ENCODE data around the gene FGF1. TPM values are rescaled to one million over a fixed set of nuclear protein-coding genes. Genes with fewer than 3 reads are reported as not detected.

The FGF1 gene
- polyA plus RNA-seq, 4 donors = 0.27 to 2.8 (median 0.65) TPM; not detected in 1

DNA sequence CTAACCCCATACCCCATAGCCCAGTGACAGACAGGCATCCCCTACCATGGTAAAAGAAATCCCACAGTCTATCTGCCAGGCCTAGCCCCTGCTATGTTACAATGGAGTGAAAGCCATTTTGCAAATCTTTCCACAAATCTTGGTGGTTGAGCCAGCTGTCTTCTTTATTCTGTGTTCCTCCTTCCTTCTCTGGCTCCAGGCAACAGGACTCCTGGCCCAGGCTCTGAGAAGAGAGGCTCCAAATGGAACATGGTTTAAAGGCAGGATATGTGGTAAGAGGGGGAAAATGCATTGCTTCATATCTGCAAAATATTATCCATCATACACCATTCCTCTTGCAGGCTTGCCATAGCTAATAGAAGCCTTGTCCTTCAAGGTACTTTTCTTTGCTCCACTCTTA is 25.2 kb downstream of the FGF1 start:
- Histone ChIP-seq H3K4me3 (ENCODE audit: low read depth in 1 of 3, low read length in 3 of 3) (no peak overlapping the region), H3K27ac (ENCODE audit: low read depth in 1 of 3, low read length in 2 of 3) (no peak overlapping the region), H3K27me3 (ENCODE audit: control insufficient read depth in 3 of 3, insufficient read depth in 3 of 3, low read length in 3 of 3) (no peaks in the 10 kb centered on the region), H3K36me3 (ENCODE audit: control insufficient read depth in 3 of 3, insufficient read depth in 2 of 3, low read depth in 1 of 3, low read length in 3 of 3) (no peaks in the 10 kb centered on the region), H3K4me1 (ENCODE audit: control insufficient read depth in 3 of 3, insufficient read depth in 2 of 3, low read depth in 1 of 3, low read length in 2 of 3) (peaks cover 0 to 10% (median 0%) of the 10 kb centered on the region in 3 donors), H3K9me3 (ENCODE audit: control insufficient read depth in 2 of 2, insufficient read depth in 1 of 2, low read depth in 1 of 2, low read length in 1 of 2) (peaks cover 0 to 3% of the 10 kb centered on the region in 2 donors)
- DNase-seq (no peak), FAIRE-seq (no peak)

DNA sequence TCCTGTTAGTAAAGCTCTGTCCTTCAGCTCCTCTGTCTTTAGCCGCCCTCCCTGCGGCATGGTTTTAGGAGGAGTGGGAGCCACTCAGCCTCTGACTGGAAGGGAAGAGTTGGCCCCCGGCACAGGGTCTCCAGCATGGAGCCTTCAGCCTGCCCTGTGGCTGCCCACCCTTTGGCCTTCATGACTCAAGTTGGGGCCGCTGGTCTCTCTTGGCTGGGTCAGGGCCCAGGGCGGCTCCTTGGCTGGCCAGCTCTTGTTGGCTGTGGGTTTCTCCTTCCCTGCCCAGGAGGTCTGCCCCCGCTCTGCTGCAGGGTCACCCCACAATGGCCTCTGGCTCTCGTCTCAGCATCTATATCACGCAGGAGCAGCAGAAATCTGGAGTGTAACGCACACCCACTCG is 25.7 kb downstream of the FGF1 start:
- DNase-seq (no peak), FAIRE-seq (no peak)
- 88 to 94% (median 89%) methylated on average over 10 of the region's 10 CpGs for WGBS, 3 donors
- no peak overlapping the region for H3K4me3 ChIP-seq (ENCODE audit: low read depth in 1 of 3, low read length in 3 of 3)
- H3K27me3 ChIP-seq (ENCODE audit: control insufficient read depth in 3 of 3, insufficient read depth in 3 of 3, low read length in 3 of 3) = peaks cover 0 to 1% (median 0%) of the 10 kb centered on the region in 3 donors
- H3K4me1 ChIP-seq (ENCODE audit: control insufficient read depth in 3 of 3, insufficient read depth in 2 of 3, low read depth in 1 of 3, low read length in 2 of 3) = peaks cover 0 to 12% (median 0%) of the 10 kb centered on the region in 3 donors
- no peak overlapping the region for H3K27ac ChIP-seq (ENCODE audit: low read depth in 1 of 3, low read length in 2 of 3)
- H3K36me3 ChIP-seq (ENCODE audit: control insufficient read depth in 3 of 3, insufficient read depth in 2 of 3, low read depth in 1 of 3, low read length in 3 of 3) = no peaks in the 10 kb centered on the region
- peaks cover 0 to 3% of the 10 kb centered on the region in 2 donors for H3K9me3 ChIP-seq (ENCODE audit: control insufficient read depth in 2 of 2, insufficient read depth in 1 of 2, low read depth in 1 of 2, low read length in 1 of 2)

DNA sequence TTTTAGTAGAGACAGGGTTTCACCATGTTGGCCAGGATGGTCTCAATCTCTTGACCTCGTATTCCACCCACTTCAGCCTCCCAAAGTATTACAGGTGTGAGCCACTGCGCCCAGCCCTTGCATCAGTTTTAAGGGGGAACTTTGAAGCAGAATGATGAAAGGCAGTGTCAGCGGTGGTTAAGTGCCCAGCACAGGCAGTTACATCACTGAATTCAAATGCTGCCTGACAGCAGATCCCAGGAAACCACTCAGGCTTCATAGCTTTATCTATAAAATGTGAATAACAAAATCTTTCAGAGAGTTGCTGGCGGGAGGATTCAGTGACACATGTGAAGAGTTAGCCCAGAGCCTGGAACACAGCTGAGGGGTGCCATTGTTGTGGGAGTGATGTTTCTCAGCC is 26.5 kb downstream of the FGF1 start:
- FAIRE-seq (no peak), DNase-seq (no peak)
- Histone ChIP-seq H3K27me3 (ENCODE audit: control insufficient read depth in 3 of 3, insufficient read depth in 3 of 3, low read length in 3 of 3) (peaks cover 0 to 6% (median 0%) of the 10 kb centered on the region in 3 donors), H3K4me3 (ENCODE audit: low read depth in 1 of 3, low read length in 3 of 3) (no peak overlapping the region), H3K27ac (ENCODE audit: low read depth in 1 of 3, low read length in 2 of 3) (no peak overlapping the region), H3K4me1 (ENCODE audit: control insufficient read depth in 3 of 3, insufficient read depth in 2 of 3, low read depth in 1 of 3, low read length in 2 of 3) (peaks cover 0 to 12% (median 0%) of the 10 kb centered on the region in 3 donors), H3K36me3 (ENCODE audit: control insufficient read depth in 3 of 3, insufficient read depth in 2 of 3, low read depth in 1 of 3, low read length in 3 of 3) (no peaks in the 10 kb centered on the region), H3K9me3 (ENCODE audit: control insufficient read depth in 2 of 2, insufficient read depth in 1 of 2, low read depth in 1 of 2, low read length in 1 of 2) (peaks cover 0 to 3% of the 10 kb centered on the region in 2 donors)
- WGBS, 3 donors = 81 to 88% (median 87%) methylated on average over 4 of the region's 4 CpGs

DNA sequence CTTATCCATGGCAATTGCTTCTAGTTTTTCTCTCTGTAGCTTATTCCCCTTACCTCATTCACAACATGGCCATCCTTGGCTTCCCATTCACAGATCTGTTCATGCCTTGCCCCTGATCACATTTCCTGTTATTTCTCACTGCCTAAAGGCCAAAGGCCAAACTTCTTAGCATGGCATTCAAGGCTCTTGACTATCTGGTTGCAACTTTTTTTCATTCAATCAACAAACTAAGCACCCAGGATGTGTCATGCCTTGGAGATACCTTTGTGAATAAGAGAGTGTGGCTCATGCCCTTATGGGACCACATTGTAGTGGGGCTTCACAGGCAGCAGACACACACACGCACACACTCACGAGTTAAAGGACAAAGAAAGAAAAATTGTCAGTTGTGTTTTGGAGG is 27.6 kb downstream of the FGF1 start:
- peaks cover 0 to 12% (median 0%) of the 10 kb centered on the region in 3 donors for H3K4me1 ChIP-seq (ENCODE audit: control insufficient read depth in 3 of 3, insufficient read depth in 2 of 3, low read depth in 1 of 3, low read length in 2 of 3)
- DNase-seq = no peak
- WGBS, 3 donors = 87 to 96% (median 93%) methylated on average over 2 of the region's 2 CpGs
- H3K36me3 ChIP-seq (ENCODE audit: control insufficient read depth in 3 of 3, insufficient read depth in 2 of 3, low read depth in 1 of 3, low read length in 3 of 3) = no peaks in the 10 kb centered on the region
- H3K27me3 ChIP-seq (ENCODE audit: control insufficient read depth in 3 of 3, insufficient read depth in 3 of 3, low read length in 3 of 3) = peaks cover 0 to 6% (median 0%) of the 10 kb centered on the region in 3 donors
- no peak overlapping the region for H3K4me3 ChIP-seq (ENCODE audit: low read depth in 1 of 3, low read length in 3 of 3)
- FAIRE-seq = no peak
- H3K9me3 ChIP-seq (ENCODE audit: control insufficient read depth in 2 of 2, insufficient read depth in 1 of 2, low read depth in 1 of 2, low read length in 1 of 2) = peaks cover 0 to 3% of the 10 kb centered on the region in 2 donors
- H3K27ac ChIP-seq (ENCODE audit: low read depth in 1 of 3, low read length in 2 of 3) = no peak overlapping the region

DNA sequence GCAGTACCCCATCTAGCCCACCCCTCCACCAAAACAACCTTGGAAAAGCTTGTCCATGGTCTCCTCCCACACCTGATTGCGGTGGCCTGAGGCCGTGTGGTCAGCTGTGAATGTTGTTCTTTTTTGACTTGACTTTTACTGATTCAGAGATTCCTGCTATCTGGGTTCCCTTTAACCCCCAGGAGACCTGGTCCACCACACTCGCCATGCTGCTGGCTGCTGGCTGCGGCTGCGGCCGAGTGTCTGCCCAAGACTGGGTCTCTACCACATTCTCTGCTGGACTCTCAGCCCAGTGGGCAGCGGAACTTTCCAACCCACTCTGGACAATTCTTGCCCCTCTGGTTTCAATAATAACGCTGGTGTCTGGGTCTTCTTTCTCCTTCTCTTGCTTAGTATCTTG is 28.4 kb downstream of the FGF1 start:
- Histone ChIP-seq H3K27ac (ENCODE audit: low read depth in 1 of 3, low read length in 2 of 3) (no peak overlapping the region), H3K27me3 (ENCODE audit: control insufficient read depth in 3 of 3, insufficient read depth in 3 of 3, low read length in 3 of 3) (peaks cover 0 to 6% (median 0%) of the 10 kb centered on the region in 3 donors), H3K36me3 (ENCODE audit: control insufficient read depth in 3 of 3, insufficient read depth in 2 of 3, low read depth in 1 of 3, low read length in 3 of 3) (no peaks in the 10 kb centered on the region), H3K9me3 (ENCODE audit: control insufficient read depth in 2 of 2, insufficient read depth in 1 of 2, low read depth in 1 of 2, low read length in 1 of 2) (peaks cover 0 to 3% of the 10 kb centered on the region in 2 donors), H3K4me1 (ENCODE audit: control insufficient read depth in 3 of 3, insufficient read depth in 2 of 3, low read depth in 1 of 3, low read length in 2 of 3) (peaks cover 0 to 4% (median 0%) of the 10 kb centered on the region in 3 donors), H3K4me3 (ENCODE audit: low read depth in 1 of 3, low read length in 3 of 3) (no peak overlapping the region)
- DNase-seq = no peak
- FAIRE-seq = no peak
- WGBS, 3 donors = 91 to 94% (median 93%) methylated on average over 8 of the region's 8 CpGs

DNA sequence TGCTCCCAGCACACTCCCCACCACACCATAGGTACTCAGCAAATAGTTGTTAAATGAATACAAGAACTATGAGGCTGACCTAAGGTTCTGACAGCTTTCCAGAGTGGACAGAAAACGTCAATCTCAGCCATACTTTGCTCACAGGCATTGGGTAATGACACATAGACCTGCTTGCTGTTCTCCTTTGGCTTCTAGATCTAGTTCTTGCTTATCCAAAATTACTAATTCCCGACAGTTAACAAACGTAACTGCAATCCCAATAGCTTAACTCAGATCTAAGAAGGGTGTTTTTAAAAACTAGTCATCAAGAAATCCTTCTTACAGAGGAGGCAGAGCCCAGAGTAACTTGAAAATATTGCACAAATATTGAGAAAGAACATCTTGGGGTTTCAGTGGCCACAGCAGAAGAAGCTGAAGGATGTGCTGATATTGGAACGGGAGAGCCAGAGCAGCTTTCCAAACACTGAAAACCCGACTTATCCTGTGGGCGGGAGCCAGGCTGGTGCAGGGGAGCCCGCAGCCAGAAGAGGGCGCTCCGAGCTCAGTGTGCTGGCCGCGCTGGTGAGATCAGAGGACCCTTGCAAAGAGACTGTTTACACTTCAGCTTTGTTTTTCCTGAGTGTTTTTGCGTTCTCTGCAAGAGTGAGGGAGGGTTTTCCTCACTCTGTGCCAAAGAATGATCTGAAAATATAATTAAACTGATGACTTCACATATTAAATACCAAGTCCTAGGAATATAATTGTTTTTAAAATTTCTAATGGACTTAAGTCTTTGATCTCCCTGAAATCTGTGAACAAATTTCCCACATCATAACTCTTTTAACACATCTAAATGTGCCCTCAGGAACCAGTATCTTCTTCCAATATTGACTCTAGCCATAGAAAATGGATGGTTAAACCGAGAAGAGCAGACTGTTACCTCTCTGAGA is 30.3 kb downstream of the FGF1 start:
- Histone ChIP-seq H3K9me3 (ENCODE audit: control insufficient read depth in 2 of 2, insufficient read depth in 1 of 2, low read depth in 1 of 2, low read length in 1 of 2) (no peaks in the 10 kb centered on the region), H3K4me3 (ENCODE audit: low read depth in 1 of 3, low read length in 3 of 3) (no peak overlapping the region), H3K36me3 (ENCODE audit: control insufficient read depth in 3 of 3, insufficient read depth in 2 of 3, low read depth in 1 of 3, low read length in 3 of 3) (no peaks in the 10 kb centered on the region), H3K27ac (ENCODE audit: low read depth in 1 of 3, low read length in 2 of 3) (peak overlapping the region in 1 of 3 donors; percentile 7), H3K27me3 (ENCODE audit: control insufficient read depth in 3 of 3, insufficient read depth in 3 of 3, low read length in 3 of 3) (peaks cover 0 to 6% (median 0%) of the 10 kb centered on the region in 3 donors), H3K4me1 (ENCODE audit: control insufficient read depth in 3 of 3, insufficient read depth in 2 of 3, low read depth in 1 of 3, low read length in 2 of 3) (peaks cover 0 to 2% (median 0%) of the 10 kb centered on the region in 3 donors)
- peak; percentile 70 to 83 for DNase-seq
- 16 to 20% (median 18%) methylated on average over 13 of the region's 13 CpGs for WGBS, 3 donors
- FAIRE-seq = no peak

DNA sequence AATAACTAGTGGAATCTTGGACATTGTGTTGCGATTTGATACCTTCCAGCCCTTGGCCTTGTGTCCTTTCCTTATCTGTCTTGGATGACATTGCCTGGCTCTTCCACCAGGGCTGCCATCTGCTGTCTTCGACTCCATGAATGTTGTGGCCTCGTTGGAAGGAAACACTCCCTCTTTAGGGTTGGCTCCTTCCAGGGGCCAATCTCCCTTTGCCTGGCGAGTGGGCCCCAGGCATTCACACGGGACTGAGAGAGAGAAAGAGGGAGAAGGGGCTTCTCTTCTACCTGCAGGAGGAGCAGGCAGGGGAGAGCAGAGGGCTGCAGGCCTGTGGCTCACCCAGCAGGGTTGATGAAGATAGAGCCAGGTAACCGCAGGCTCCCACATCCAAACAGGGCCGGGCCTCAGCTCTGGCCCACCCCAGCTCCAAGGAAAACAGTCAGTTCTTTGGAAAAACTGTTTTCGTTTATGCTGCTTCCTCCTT is 31.3 kb downstream of the FGF1 start:
- DNase-seq (no peak), FAIRE-seq (no peak)
- WGBS, 3 donors = 64 to 69% (median 65%) methylated on average over 8 of the region's 8 CpGs
- no peaks in the 10 kb centered on the region for H3K9me3 ChIP-seq (ENCODE audit: control insufficient read depth in 2 of 2, insufficient read depth in 1 of 2, low read depth in 1 of 2, low read length in 1 of 2)
- H3K27me3 ChIP-seq (ENCODE audit: control insufficient read depth in 3 of 3, insufficient read depth in 3 of 3, low read length in 3 of 3) = peaks cover 0 to 6% (median 0%) of the 10 kb centered on the region in 3 donors
- H3K4me3 ChIP-seq (ENCODE audit: low read depth in 1 of 3, low read length in 3 of 3) = no peak overlapping the region
- no peaks in the 10 kb centered on the region for H3K36me3 ChIP-seq (ENCODE audit: control insufficient read depth in 3 of 3, insufficient read depth in 2 of 3, low read depth in 1 of 3, low read length in 3 of 3)
- H3K27ac ChIP-seq (ENCODE audit: low read depth in 1 of 3, low read length in 2 of 3) = peak overlapping the region in 1 of 3 donors; percentile 0
- H3K4me1 ChIP-seq (ENCODE audit: control insufficient read depth in 3 of 3, insufficient read depth in 2 of 3, low read depth in 1 of 3, low read length in 2 of 3) = peaks cover 0 to 2% (median 0%) of the 10 kb centered on the region in 3 donors

DNA sequence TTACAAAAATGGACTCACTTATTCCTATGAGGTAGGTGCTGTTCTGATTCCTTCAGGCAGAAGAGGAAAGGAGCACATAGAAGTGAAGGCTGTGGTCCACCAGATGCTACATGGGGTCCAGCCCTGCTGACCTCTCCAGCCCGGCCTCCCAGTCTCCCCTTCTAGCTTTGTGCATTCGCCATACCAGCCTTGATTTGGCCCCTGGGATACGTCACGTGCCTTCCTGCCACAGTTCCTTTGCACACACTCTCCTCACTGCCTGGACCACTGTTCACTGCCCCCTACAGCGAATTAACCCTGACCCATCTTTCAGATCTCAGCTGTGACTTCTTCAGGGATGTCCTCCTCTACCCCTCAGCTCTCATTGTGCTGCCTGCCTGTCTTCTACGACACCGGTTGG is 32.6 kb downstream of the FGF1 start:
- FAIRE-seq = no peak
- DNase-seq = no peak
- H3K27me3 ChIP-seq (ENCODE audit: control insufficient read depth in 3 of 3, insufficient read depth in 3 of 3, low read length in 3 of 3) = peaks cover 0 to 6% (median 0%) of the 10 kb centered on the region in 3 donors
- peaks cover 0 to 2% (median 0%) of the 10 kb centered on the region in 3 donors for H3K4me1 ChIP-seq (ENCODE audit: control insufficient read depth in 3 of 3, insufficient read depth in 2 of 3, low read depth in 1 of 3, low read length in 2 of 3)
- no peak overlapping the region for H3K4me3 ChIP-seq (ENCODE audit: low read depth in 1 of 3, low read length in 3 of 3)
- no peaks in the 10 kb centered on the region for H3K36me3 ChIP-seq (ENCODE audit: control insufficient read depth in 3 of 3, insufficient read depth in 2 of 3, low read depth in 1 of 3, low read length in 3 of 3)
- no peak overlapping the region for H3K27ac ChIP-seq (ENCODE audit: low read depth in 1 of 3, low read length in 2 of 3)
- H3K9me3 ChIP-seq (ENCODE audit: control insufficient read depth in 2 of 2, insufficient read depth in 1 of 2, low read depth in 1 of 2, low read length in 1 of 2) = no peaks in the 10 kb centered on the region
- WGBS, 3 donors = 87 to 92% (median 90%) methylated on average over 7 of the region's 7 CpGs
